ENCODE data around the gene DCST1.

The DCST1 gene

GRCh38 chr1:155070721-155071569 lies 37.3 kb downstream of the DCST1 start:
- peak; percentile 64 to 76 for DNase-seq (ENCODE audit: low read depth in 1 of 2, low spot score in 1 of 2)
- Histone ChIP-seq H3K27me3 (ENCODE audit: insufficient read depth, poor library complexity, severe bottlenecking) (peaks cover 2% of the 10 kb centered on the region), H3K27ac (replicated peaks) (peak overlapping the region; percentile 14; the same call in 1 of the 2 replicates), H3K4me3 (replicated peaks; ENCODE audit: insufficient read depth, low read length) (peak overlapping the region; percentile 29)
- no peak for TF ChIP-seq SPI1 (IDR thresholded peaks at IDR 0.05; ENCODE audit: borderline replicate concordance, low read depth)
- TF ChIP-seq CTCF (IDR thresholded peaks at IDR 0.05; ENCODE audit: insufficient read depth, low read length): no peak
- TF ChIP-seq POLR2AphosphoS5 (IDR thresholded peaks at IDR 0.05; ENCODE audit: low read depth): no peak
- no peak for TF ChIP-seq GABPA (IDR thresholded peaks at IDR 0.05; ENCODE audit: low read depth)
- TF ChIP-seq, protein P1, sequence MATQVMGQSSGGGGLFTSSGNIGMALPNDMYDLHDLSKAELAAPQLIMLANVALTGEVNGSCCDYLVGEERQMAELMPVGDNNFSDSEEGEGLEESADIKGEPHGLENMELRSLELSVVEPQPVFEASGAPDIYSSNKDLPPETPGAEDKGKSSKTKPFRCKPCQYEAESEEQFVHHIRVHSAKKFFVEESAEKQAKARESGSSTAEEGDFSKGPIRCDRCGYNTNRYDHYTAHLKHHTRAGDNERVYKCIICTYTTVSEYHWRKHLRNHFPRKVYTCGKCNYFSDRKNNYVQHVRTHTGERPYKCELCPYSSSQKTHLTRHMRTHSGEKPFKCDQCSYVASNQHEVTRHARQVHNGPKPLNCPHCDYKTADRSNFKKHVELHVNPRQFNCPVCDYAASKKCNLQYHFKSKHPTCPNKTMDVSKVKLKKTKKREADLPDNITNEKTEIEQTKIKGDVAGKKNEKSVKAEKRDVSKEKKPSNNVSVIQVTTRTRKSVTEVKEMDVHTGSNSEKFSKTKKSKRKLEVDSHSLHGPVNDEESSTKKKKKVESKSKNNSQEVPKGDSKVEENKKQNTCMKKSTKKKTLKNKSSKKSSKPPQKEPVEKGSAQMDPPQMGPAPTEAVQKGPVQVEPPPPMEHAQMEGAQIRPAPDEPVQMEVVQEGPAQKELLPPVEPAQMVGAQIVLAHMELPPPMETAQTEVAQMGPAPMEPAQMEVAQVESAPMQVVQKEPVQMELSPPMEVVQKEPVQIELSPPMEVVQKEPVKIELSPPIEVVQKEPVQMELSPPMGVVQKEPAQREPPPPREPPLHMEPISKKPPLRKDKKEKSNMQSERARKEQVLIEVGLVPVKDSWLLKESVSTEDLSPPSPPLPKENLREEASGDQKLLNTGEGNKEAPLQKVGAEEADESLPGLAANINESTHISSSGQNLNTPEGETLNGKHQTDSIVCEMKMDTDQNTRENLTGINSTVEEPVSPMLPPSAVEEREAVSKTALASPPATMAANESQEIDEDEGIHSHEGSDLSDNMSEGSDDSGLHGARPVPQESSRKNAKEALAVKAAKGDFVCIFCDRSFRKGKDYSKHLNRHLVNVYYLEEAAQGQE (IDR thresholded peaks at IDR 0.05; ENCODE audit: insufficient replicate concordance, low read depth): no peak

- H3K4me3 ChIP-seq (replicated peaks; ENCODE audit: insufficient read depth, low read length): no peak overlapping the region
- TF ChIP-seq GABPA (IDR thresholded peaks at IDR 0.05; ENCODE audit: low read depth): no peak
- TF ChIP-seq SPI1 (IDR thresholded peaks at IDR 0.05; ENCODE audit: borderline replicate concordance, low read depth): no peak
- no peak for TF ChIP-seq CTCF (IDR thresholded peaks at IDR 0.05; ENCODE audit: insufficient read depth, low read length)
- no peak for TF ChIP-seq POLR2AphosphoS5 (IDR thresholded peaks at IDR 0.05; ENCODE audit: low read depth)
- TF ChIP-seq, protein P1 (IDR thresholded peaks at IDR 0.05; ENCODE audit: insufficient replicate concordance, low read depth): no peak
- no peak for DNase-seq (ENCODE audit: low read depth in 1 of 2, low spot score in 1 of 2)
- no peak overlapping the region for H3K27ac ChIP-seq (replicated peaks)
- peaks cover 2% of the 10 kb centered on the region for H3K27me3 ChIP-seq (ENCODE audit: insufficient read depth, poor library complexity, severe bottlenecking)
These were observed 38.1 kb downstream of the DCST1 start for GRCh38 chr1:155071701-155072100.

- Histone ChIP-seq H3K27ac (replicated peaks) (no peak overlapping the region), H3K4me3 (replicated peaks; ENCODE audit: insufficient read depth, low read length) (no peak overlapping the region), H3K27me3 (ENCODE audit: insufficient read depth, poor library complexity, severe bottlenecking) (peaks cover 2% of the 10 kb centered on the region)
- DNase-seq (ENCODE audit: low read depth in 1 of 2, low spot score in 1 of 2): no peak
- TF ChIP-seq SPI1 (IDR thresholded peaks at IDR 0.05; ENCODE audit: borderline replicate concordance, low read depth): no peak
- TF ChIP-seq, protein P1 (IDR thresholded peaks at IDR 0.05; ENCODE audit: insufficient replicate concordance, low read depth): no peak
- TF ChIP-seq GABPA (IDR thresholded peaks at IDR 0.05; ENCODE audit: low read depth): no peak
- TF ChIP-seq POLR2AphosphoS5 (IDR thresholded peaks at IDR 0.05; ENCODE audit: low read depth): no peak
- TF ChIP-seq CTCF (IDR thresholded peaks at IDR 0.05; ENCODE audit: insufficient read depth, low read length): no peak
These were observed 39.1 kb downstream of the DCST1 start for GRCh38 chr1:155072531-155073289.
